Tibial nerve (tissue), 4 donors: ENCODE results near the gene SNAI3. TPM values are rescaled to one million over a fixed set of nuclear protein-coding genes. Genes with fewer than 3 reads are reported as not detected.

Source experiments
- DNase-seq, 2 donors: peaks; one replicate each; pipeline ENCODE4 v3.0.0-alpha.2; 2019; ENCODE audit warnings: low spot score in 2 of 2
- H3K27ac ChIP-seq, 4 donors: fragments of 200-600 bp; sonication (generic) in 3 of 4; one replicate each; pipeline ENCODE4 v1.5.1; 2017 to 2019; ENCODE audit warnings: mild to moderate bottlenecking in 1 of 4
- H3K27me3 ChIP-seq, 2 donors: fragments of 200-600 bp; sonication (generic) in 1 of 2; one replicate each; pipeline versions ENCODE4 v1.5.1 to v1.6.0; 2017 to 2019
- H3K36me3 ChIP-seq, 3 donors: fragments of 200-600 bp; sonication (generic); one replicate each; pipeline ENCODE4 v1.5.1; 2018 to 2019
- H3K4me1 ChIP-seq, 4 donors: fragments of 200-600 bp; sonication (generic) in 3 of 4; one replicate each; pipeline ENCODE4 v1.5.1; 2017 to 2019
- H3K4me3 ChIP-seq, 4 donors: fragments of 200-600 bp; sonication (generic) in 3 of 4; one replicate each; pipeline ENCODE4 v1.5.1; 2017 to 2019; ENCODE audit warnings: mild to moderate bottlenecking in 1 of 4, moderate library complexity in 1 of 4
- H3K9me3 ChIP-seq, 4 donors: fragments of 200-600 bp; sonication (generic) in 3 of 4; one replicate each; pipeline ENCODE4 v1.5.1; 2017 to 2019
- CTCF ChIP-seq, 5 experiments: fragments of 200-600 bp in 3 of 5; fragments of 450-650 bp in 2 of 5; sonication (generic) in 3 of 5; IDR thresholded peaks; one replicate each; pipeline ENCODE4 v1.5.1; 2016 to 2019; ENCODE audit warnings: antibody characterized with exemption in 5 of 5, mild to moderate bottlenecking in 3 of 5, moderate library complexity in 2 of 5
- EP300 ChIP-seq, 2 donors: sonication (generic); formaldehyde crosslinking; IDR thresholded peaks; one replicate each; pipeline ENCODE4 v1.6.1; 2017; ENCODE audit warnings: antibody characterized with exemption in 2 of 2, mild to moderate bottlenecking in 1 of 2
- POLR2A ChIP-seq, 2 donors: fragments of 450-650 bp; IDR thresholded peaks; one replicate each; pipeline ENCODE4 v1.6.1; 2017; ENCODE audit warnings: antibody characterized with exemption in 2 of 2, mild to moderate bottlenecking in 2 of 2, moderate library complexity in 2 of 2
- WGBS, 2 donors: methylation state at CpG; one replicate each; pipeline ENCODE4 v1.1.5; 2018; 5-methylcytosine and 5-hydroxymethylcytosine counted together
- total RNA-seq, 4 donors: library from RNA; depleted of rRNA; stranded (reverse); fragments of >200 nt; gene quantifications; one replicate each; pipeline ENCODE4 v1.1.0, GENCODE V29; 2016

Gene SNAI3
- total RNA-seq, 4 donors from 2014 or later: 0.87 to 1.2 (median 1.0) TPM

DNA sequence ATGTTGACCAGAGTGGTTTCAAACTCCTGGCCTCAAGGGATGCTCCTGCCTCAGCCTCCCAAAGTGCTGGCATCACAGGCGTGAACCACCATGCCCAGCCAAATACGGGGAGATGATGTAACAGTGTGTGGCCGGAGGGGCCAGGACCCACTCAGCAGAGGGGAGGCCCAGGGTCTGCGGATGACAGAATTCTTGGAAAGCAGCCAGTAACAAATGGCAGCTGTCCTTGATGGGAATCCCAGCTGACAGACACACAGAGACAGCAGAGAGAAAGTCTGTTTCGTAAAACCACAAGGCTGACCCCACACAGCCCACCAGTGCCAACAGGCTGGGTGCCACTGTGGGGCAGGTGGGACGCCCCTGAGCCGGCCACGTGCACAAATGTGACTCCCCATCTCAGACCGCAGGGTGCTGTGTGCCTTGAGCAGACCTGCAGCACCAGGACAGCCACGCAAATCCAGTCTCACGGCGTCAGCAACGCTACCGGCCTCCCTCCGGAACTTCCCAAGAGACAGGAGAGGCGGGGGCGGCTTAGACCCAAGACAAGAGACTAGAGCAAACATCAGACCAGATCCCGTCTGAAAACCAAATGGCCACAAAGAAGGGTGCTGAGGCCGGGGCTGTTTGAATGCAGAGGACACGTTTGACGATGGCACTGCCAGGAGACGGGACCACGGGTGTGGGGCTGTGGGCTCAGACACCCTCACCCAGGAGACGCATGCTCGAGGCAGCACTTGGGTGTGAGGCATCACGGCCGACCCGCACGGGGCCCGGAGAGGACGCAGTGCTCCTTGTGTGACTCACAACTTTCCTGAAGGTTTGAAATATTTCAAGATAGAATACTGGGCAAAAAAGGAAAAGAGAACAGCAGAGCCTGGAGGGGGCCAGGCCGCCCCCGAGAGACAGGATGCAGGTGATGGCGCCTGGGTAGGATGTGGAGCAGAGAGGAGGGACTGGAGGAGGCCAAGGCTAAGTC lies 44.6 kb upstream of the SNAI3 start:
- Histone ChIP-seq H3K4me1 (no peaks in the 10 kb centered on the region), H3K36me3 (peaks cover 0 to 87% (median 17%) of the 10 kb centered on the region in 3 donors), H3K27me3 (no peaks in the 10 kb centered on the region), H3K4me3 (no peak overlapping the region), H3K27ac (no peak overlapping the region), H3K9me3 (no peaks in the 10 kb centered on the region)
- no peak for DNase-seq
- 76 to 79% methylated on average over 30 to 34 of the region's 34 CpGs for WGBS, 2 donors
- TF ChIP-seq POLR2A (IDR thresholded peaks at IDR 0.05) (no peak), EP300 (IDR thresholded peaks at IDR 0.05) (no peak), CTCF (IDR thresholded peaks at IDR 0.05) (no peak)

GRCh38 chr16:88727871-88728270 lies 41.6 kb upstream of the SNAI3 start:
- no peak for DNase-seq
- WGBS, 2 donors: 64 to 69% methylated on average over 20 of the region's 20 CpGs
- TF ChIP-seq POLR2A (IDR thresholded peaks at IDR 0.05) (no peak), EP300 (IDR thresholded peaks at IDR 0.05) (no peak), CTCF (IDR thresholded peaks at IDR 0.05) (no peak)
- H3K27me3 ChIP-seq: no peaks in the 10 kb centered on the region
- no peaks in the 10 kb centered on the region for H3K4me1 ChIP-seq
- H3K4me3 ChIP-seq: no peak overlapping the region
- peaks cover 0 to 87% (median 18%) of the 10 kb centered on the region in 3 donors for H3K36me3 ChIP-seq
- H3K27ac ChIP-seq: no peak overlapping the region
- H3K9me3 ChIP-seq: no peaks in the 10 kb centered on the region

DNA sequence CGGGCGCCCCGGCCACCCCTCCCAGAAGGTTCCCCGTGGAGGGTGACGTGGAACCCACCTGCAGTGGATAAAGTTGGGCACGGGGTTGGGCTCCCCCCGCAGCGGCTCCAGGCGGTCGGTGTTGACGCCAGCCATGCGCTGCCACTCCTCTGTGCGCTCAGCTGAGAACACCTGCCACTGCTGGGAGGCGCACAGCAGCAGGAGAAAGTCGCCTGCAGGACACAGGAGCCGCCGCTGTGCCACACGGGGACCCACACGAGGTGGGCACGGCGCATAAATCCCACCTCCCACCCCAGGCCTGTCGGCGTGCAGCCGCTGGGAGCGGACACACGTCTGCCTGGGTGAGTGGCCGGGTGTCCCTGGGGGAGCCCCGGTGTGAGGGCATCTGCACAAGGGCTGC lies 40.7 kb upstream of the SNAI3 start:
- TF ChIP-seq POLR2A (IDR thresholded peaks at IDR 0.05) (no peak), CTCF (IDR thresholded peaks at IDR 0.05) (no peak), EP300 (IDR thresholded peaks at IDR 0.05) (no peak)

GRCh38 chr16:88726408-88726749 lies 40.1 kb upstream of the SNAI3 start:
- no peak for TF ChIP-seq CTCF (IDR thresholded peaks at IDR 0.05)
- no peak for TF ChIP-seq POLR2A (IDR thresholded peaks at IDR 0.05)
- no peak for TF ChIP-seq EP300 (IDR thresholded peaks at IDR 0.05)

More for the DNA sequence above, 40.7 kb upstream of the SNAI3 start:
- no peak overlapping the region for H3K4me3 ChIP-seq
- no peaks in the 10 kb centered on the region for H3K4me1 ChIP-seq
- WGBS, 2 donors: 89 to 91% methylated on average over 17 to 22 of the region's 28 CpGs
- H3K27ac ChIP-seq: no peak overlapping the region
- peaks cover 0 to 87% (median 27%) of the 10 kb centered on the region in 3 donors for H3K36me3 ChIP-seq
- H3K9me3 ChIP-seq: no peaks in the 10 kb centered on the region
- no peak for DNase-seq
- H3K27me3 ChIP-seq: no peaks in the 10 kb centered on the region

More at GRCh38 chr16:88726408-88726749, 40.1 kb upstream of the SNAI3 start:
- Histone ChIP-seq H3K27ac (no peak overlapping the region), H3K4me1 (no peaks in the 10 kb centered on the region), H3K27me3 (no peaks in the 10 kb centered on the region), H3K9me3 (no peaks in the 10 kb centered on the region), H3K36me3 (peaks cover 1 to 87% (median 32%) of the 10 kb centered on the region in 3 donors), H3K4me3 (no peak overlapping the region)
- DNase-seq: no peak
- 80 to 85% methylated on average over 9 to 16 of the region's 17 CpGs for WGBS, 2 donors
